Measurements from ENCODE around the gene IL24.

Gene IL24

GRCh38 chr1:206946261-206946660 is 49.0 kb downstream of the IL24 start, which contains the start of gene PIGR:
TSS of gene PIGR (minus strand) at chr1:206946466. CDS start at chr1:206940531, 5,935 bp downstream.
- H3K4me3 ChIP-seq (ENCODE audit: low read depth, low read length), result no peak within 1 kb of the TSS
- peaks cover 100% of the 10 kb centered on the region for H3K27me3 ChIP-seq (ENCODE audit: insufficient read depth, low read depth, severe bottlenecking)
- DNase-seq, result no peak
- peaks cover 12% of the 10 kb centered on the region for H3K9me3 ChIP-seq (ENCODE audit: severe bottlenecking)
- H3K27ac ChIP-seq, result no peak within 1 kb of the TSS
- no peak for TF ChIP-seq CTCF (IDR thresholded peaks at IDR 0.05; ENCODE audit: low read depth, low read length)
- H3K36me3 ChIP-seq, result no peaks in the 10 kb centered on the region

DNA sequence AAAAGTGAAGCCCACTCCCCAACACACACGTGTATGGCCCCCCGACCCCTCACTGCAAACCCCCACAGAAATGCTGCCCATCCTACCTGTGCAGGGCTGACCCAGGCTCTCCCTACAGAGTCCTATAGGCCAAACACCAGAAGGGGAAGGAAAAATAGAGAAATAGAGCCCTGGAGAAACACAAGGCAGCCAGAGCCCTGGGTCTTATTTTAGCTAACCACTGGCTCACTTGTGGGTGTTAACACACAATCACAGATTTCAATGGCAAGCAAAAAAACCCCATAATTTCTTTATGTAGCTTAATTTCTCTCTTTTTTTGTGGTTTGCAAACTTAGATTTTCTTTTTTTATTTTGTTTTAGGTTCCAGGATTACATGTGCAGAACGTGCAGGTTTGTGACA is 50.0 kb downstream of the IL24 start:
- H3K36me3 ChIP-seq, result no peaks in the 10 kb centered on the region
- DNase-seq, result no peak
- peaks cover 10% of the 10 kb centered on the region for H3K9me3 ChIP-seq (ENCODE audit: severe bottlenecking)
- H3K27ac ChIP-seq, result no peak overlapping the region
- TF ChIP-seq CTCF (IDR thresholded peaks at IDR 0.05; ENCODE audit: low read depth, low read length), result no peak
- H3K27me3 ChIP-seq (ENCODE audit: insufficient read depth, low read depth, severe bottlenecking), result peaks cover 100% of the 10 kb centered on the region
- no peak overlapping the region for H3K4me3 ChIP-seq (ENCODE audit: low read depth, low read length)

DNA sequence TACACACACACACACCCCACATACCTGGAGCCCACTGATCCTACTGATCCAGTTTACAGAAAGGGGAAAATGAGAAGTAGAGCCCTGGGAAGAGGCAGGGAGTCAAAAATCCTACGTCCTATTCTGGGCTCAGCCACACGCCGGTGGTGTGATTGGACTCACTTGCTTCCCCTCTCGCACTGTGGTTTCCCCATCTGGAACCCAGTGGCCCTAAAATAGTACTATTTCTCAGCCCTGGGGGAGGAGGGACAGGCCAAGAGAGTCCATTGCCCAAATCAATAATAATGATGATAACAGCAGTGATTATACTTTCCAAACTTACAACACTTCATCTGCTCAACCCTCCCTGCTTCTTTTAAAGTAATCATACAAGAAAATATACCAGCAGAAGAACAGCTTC is 52.0 kb downstream of the IL24 start:
- Histone ChIP-seq H3K36me3 (no peaks in the 10 kb centered on the region), H3K27ac (no peak overlapping the region), H3K9me3 (ENCODE audit: severe bottlenecking) (peaks cover 10% of the 10 kb centered on the region), H3K4me3 (ENCODE audit: low read depth, low read length) (no peak overlapping the region), H3K27me3 (ENCODE audit: insufficient read depth, low read depth, severe bottlenecking) (peaks cover 100% of the 10 kb centered on the region)
- TF ChIP-seq CTCF (IDR thresholded peaks at IDR 0.05; ENCODE audit: low read depth, low read length), result no peak
- no peak for DNase-seq

DNA sequence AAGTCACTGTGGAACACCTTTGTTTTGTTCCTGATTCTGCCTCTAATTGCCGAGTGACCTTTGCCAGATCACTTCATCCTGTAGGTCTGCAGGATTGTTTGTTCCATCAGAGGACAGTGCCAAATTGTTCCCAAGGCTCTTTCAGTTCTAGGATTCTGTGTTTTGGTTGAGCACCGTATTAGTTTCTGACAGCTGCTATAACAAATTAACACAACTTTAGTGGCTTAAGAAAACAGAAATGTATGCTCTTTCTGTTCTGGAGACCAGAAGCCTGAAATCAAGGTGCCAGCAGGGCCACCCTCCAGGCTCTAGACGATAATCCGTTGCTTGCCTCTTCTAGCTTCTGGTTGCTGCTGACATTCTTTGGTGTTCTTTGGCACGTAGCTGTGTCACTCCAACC is 52.4 kb downstream of the IL24 start:
- no peak overlapping the region for H3K27ac ChIP-seq
- no peak for DNase-seq
- no peak overlapping the region for H3K4me3 ChIP-seq (ENCODE audit: low read depth, low read length)
- TF ChIP-seq CTCF (IDR thresholded peaks at IDR 0.05; ENCODE audit: low read depth, low read length), result no peak
- H3K9me3 ChIP-seq (ENCODE audit: severe bottlenecking), result peaks cover 10% of the 10 kb centered on the region
- H3K27me3 ChIP-seq (ENCODE audit: insufficient read depth, low read depth, severe bottlenecking), result peaks cover 100% of the 10 kb centered on the region
- no peaks in the 10 kb centered on the region for H3K36me3 ChIP-seq

DNA sequence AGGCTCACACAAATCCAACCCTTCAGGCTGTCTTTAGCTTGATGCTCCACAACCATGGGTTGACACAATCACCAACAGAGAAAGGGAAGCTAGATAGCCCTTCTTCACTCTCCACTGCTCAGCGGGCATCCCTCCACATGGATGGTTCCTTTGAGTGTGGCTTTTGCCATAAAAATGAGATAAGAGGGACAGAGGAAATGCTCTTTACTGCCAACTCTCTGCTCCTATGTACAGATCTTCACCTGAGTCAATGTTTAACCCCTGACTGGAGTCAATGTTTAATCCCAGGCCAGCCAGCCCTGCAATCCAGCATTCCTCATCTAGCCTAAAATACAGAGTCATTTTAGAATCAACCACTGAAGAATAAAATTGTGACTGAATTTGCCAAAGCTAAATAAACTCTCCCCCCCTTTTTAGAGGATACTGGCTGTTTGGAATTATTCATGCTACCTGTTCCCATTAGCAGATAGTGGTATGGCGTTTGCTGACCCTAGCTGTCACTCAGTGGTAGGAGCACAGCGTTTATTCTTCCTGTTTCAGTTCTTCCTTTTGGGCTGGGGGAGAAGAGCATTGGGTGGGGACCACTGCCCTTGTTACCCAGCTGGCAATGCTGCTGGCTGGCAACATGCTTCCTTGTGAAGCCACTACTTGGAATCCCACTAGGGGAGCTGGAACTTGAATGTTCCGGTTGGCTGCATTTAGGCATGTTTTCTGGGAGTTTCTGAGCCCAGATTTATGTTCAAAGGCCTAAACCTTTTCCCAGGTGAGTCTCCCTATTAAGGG is 54.3 kb downstream of the IL24 start:
- H3K36me3 ChIP-seq, result no peaks in the 10 kb centered on the region
- DNase-seq, result no peak
- H3K27ac ChIP-seq, result no peak overlapping the region
- peaks cover 10% of the 10 kb centered on the region for H3K9me3 ChIP-seq (ENCODE audit: severe bottlenecking)
- H3K4me3 ChIP-seq (ENCODE audit: low read depth, low read length), result no peak overlapping the region
- no peak for TF ChIP-seq CTCF (IDR thresholded peaks at IDR 0.05; ENCODE audit: low read depth, low read length)
- peaks cover 100% of the 10 kb centered on the region for H3K27me3 ChIP-seq (ENCODE audit: insufficient read depth, low read depth, severe bottlenecking)

DNA sequence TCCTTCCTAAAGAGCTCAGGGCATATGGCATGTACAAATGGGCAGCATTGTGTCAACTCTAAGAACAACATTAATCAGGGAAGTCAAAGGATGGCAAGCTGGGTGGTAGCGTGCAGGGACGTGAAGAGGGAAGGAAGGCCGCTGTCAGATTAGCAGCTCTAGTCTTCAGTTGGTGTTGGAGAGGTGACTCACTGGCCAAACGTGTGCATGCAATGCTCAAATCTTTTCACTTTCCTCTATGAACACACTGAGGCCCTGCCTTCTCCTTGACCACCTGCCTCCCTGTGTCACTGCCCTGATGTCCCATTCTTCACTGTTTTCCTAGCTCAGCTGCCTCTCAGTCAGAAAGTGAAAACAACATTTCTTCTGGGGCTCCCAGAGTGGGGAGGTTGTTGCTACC is 54.9 kb downstream of the IL24 start:
- no peak overlapping the region for H3K27ac ChIP-seq
- H3K36me3 ChIP-seq, result no peaks in the 10 kb centered on the region
- H3K4me3 ChIP-seq (ENCODE audit: low read depth, low read length), result no peak overlapping the region
- no peak for TF ChIP-seq CTCF (IDR thresholded peaks at IDR 0.05; ENCODE audit: low read depth, low read length)
- peaks cover 100% of the 10 kb centered on the region for H3K27me3 ChIP-seq (ENCODE audit: insufficient read depth, low read depth, severe bottlenecking)
- DNase-seq, result no peak
- peaks cover 16% of the 10 kb centered on the region for H3K9me3 ChIP-seq (ENCODE audit: severe bottlenecking)
